ENCODE data around the gene APEX1.
"Not testable (repeated sequence)": the region's sequence is repeated elsewhere in the genome, so short reads cannot be mapped to it uniquely, and the experiment has no call there.

Gene APEX1

DNA sequence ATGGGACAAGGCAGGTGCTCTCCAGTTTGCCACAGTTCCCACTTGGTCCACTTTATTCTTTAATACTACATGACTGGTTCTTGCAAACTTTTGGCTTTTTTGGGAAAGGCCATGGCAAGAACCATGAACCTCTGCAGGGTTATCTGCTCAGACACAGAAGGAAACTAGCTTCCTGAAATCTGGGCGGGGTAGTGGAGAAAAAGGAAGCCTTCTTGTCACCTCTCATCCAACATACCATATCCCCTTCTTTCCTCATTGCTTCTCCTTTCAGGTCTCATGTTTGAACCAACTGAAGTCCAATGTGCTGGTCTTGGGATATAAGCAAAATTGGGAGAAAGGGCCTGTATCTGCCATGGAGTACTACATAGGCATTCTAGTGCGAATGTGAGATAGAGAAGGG is 13.6 kb upstream of the APEX1 start (continued):
- TF ChIP-seq, protein P1, sequence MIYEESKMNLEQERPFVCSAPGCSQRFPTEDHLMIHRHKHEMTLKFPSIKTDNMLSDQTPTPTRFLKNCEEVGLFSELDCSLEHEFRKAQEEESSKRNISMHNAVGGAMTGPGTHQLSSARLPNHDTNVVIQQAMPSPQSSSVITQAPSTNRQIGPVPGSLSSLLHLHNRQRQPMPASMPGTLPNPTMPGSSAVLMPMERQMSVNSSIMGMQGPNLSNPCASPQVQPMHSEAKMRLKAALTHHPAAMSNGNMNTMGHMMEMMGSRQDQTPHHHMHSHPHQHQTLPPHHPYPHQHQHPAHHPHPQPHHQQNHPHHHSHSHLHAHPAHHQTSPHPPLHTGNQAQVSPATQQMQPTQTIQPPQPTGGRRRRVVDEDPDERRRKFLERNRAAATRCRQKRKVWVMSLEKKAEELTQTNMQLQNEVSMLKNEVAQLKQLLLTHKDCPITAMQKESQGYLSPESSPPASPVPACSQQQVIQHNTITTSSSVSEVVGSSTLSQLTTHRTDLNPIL (CRISPR knock-in tag; IDR thresholded peaks at IDR 0.05; ENCODE audit: low read depth) = no peak
- TF ChIP-seq ZFP3 (CRISPR knock-in tag; IDR thresholded peaks at IDR 0.05) (no peak), BACH2 (CRISPR knock-in tag; IDR thresholded peaks at IDR 0.05; ENCODE audit: borderline replicate concordance) (no peak), ZNF70 (CRISPR knock-in tag; IDR thresholded peaks at IDR 0.05) (no peak)

DNA sequence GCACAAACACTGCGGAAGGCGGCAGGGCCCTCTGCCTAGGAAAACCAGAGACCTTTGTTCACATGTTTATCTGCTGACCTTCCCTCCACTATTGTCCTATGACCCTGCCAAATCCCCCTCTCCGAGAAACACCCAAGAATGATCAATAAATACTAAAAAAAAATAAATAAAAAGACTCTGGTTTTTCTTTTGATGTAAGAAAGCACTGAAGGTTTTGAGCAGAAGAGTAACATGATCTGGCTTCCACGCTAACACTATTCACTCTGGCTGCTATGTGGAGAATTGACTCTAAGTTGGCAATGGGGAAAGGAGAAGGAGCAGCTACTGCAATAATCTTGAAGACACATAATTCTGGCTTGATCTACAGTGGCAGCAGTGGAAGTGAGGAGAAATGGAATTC is 11.4 kb upstream of the APEX1 start:
- ATAC-seq = not testable (repeated sequence)

DNA sequence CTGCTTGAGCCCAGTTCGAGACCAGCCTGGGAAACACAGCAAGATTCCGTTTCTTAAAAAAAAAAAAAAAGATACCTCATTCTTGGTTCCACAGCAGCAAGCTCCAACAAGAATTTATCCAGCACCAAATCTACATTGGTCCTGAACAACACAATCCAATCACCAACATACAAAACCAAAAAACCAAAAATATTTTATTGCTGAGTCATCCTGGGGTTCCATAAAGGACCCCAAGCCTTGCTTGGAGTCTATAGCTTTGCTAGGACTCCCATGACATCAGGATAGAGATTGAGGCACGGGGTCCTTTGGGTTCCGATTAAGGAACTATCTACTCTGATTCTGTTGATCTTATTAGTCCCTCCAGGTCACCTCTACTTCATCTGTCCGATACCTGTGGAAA is 8.1 kb upstream of the APEX1 start:
- no peak for ATAC-seq
- TF ChIP-seq RARB (CRISPR knock-in tag; IDR thresholded peaks at IDR 0.05) (no peak), ZNF565 (CRISPR knock-in tag; conservative IDR thresholded peaks at IDR 0.05; ENCODE audit: low read depth) (no peak), ZC3H10 (CRISPR knock-in tag; IDR thresholded peaks at IDR 0.05) (no peak), PPARA (CRISPR knock-in tag; IDR thresholded peaks at IDR 0.05; ENCODE audit: borderline replicate concordance) (no peak), TCF4 (CRISPR knock-in tag; IDR thresholded peaks at IDR 0.05; ENCODE audit: borderline replicate concordance) (no peak), SNAI2 (CRISPR knock-in tag; IDR thresholded peaks at IDR 0.05) (no peak), TOX (CRISPR knock-in tag; IDR thresholded peaks at IDR 0.05; ENCODE audit: borderline replicate concordance) (no peak), ARNTL (CRISPR knock-in tag; IDR thresholded peaks at IDR 0.05; ENCODE audit: borderline replicate concordance, low read depth) (no peak), ZFP3 (CRISPR knock-in tag; IDR thresholded peaks at IDR 0.05) (no peak), ISL1 (CRISPR knock-in tag; IDR thresholded peaks at IDR 0.05) (no peak)
- TF ChIP-seq, protein P2, sequence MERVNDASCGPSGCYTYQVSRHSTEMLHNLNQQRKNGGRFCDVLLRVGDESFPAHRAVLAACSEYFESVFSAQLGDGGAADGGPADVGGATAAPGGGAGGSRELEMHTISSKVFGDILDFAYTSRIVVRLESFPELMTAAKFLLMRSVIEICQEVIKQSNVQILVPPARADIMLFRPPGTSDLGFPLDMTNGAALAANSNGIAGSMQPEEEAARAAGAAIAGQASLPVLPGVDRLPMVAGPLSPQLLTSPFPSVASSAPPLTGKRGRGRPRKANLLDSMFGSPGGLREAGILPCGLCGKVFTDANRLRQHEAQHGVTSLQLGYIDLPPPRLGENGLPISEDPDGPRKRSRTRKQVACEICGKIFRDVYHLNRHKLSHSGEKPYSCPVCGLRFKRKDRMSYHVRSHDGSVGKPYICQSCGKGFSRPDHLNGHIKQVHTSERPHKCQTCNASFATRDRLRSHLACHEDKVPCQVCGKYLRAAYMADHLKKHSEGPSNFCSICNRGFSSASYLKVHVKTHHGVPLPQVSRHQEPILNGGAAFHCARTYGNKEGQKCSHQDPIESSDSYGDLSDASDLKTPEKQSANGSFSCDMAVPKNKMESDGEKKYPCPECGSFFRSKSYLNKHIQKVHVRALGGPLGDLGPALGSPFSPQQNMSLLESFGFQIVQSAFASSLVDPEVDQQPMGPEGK (CRISPR knock-in tag; IDR thresholded peaks at IDR 0.05; ENCODE audit: borderline replicate concordance) = no peak
- TF ChIP-seq, protein P1 (CRISPR knock-in tag; IDR thresholded peaks at IDR 0.05; ENCODE audit: low read depth) = no peak
- TF ChIP-seq, protein P3, sequence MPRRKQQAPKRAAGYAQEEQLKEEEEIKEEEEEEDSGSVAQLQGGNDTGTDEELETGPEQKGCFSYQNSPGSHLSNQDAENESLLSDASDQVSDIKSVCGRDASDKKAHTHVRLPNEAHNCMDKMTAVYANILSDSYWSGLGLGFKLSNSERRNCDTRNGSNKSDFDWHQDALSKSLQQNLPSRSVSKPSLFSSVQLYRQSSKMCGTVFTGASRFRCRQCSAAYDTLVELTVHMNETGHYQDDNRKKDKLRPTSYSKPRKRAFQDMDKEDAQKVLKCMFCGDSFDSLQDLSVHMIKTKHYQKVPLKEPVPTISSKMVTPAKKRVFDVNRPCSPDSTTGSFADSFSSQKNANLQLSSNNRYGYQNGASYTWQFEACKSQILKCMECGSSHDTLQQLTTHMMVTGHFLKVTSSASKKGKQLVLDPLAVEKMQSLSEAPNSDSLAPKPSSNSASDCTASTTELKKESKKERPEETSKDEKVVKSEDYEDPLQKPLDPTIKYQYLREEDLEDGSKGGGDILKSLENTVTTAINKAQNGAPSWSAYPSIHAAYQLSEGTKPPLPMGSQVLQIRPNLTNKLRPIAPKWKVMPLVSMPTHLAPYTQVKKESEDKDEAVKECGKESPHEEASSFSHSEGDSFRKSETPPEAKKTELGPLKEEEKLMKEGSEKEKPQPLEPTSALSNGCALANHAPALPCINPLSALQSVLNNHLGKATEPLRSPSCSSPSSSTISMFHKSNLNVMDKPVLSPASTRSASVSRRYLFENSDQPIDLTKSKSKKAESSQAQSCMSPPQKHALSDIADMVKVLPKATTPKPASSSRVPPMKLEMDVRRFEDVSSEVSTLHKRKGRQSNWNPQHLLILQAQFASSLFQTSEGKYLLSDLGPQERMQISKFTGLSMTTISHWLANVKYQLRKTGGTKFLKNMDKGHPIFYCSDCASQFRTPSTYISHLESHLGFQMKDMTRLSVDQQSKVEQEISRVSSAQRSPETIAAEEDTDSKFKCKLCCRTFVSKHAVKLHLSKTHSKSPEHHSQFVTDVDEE (CRISPR knock-in tag; IDR thresholded peaks at IDR 0.05) = no peak
- TF ChIP-seq, protein P4, sequence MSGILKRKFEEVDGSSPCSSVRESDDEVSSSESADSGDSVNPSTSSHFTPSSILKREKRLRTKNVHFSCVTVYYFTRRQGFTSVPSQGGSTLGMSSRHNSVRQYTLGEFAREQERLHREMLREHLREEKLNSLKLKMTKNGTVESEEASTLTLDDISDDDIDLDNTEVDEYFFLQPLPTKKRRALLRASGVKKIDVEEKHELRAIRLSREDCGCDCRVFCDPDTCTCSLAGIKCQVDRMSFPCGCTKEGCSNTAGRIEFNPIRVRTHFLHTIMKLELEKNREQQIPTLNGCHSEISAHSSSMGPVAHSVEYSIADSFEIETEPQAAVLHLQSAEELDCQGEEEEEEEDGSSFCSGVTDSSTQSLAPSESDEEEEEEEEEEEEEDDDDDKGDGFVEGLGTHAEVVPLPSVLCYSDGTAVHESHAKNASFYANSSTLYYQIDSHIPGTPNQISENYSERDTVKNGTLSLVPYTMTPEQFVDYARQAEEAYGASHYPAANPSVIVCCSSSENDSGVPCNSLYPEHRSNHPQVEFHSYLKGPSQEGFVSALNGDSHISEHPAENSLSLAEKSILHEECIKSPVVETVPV (CRISPR knock-in tag; IDR thresholded peaks at IDR 0.05) = no peak
- TF ChIP-seq, protein P5, sequence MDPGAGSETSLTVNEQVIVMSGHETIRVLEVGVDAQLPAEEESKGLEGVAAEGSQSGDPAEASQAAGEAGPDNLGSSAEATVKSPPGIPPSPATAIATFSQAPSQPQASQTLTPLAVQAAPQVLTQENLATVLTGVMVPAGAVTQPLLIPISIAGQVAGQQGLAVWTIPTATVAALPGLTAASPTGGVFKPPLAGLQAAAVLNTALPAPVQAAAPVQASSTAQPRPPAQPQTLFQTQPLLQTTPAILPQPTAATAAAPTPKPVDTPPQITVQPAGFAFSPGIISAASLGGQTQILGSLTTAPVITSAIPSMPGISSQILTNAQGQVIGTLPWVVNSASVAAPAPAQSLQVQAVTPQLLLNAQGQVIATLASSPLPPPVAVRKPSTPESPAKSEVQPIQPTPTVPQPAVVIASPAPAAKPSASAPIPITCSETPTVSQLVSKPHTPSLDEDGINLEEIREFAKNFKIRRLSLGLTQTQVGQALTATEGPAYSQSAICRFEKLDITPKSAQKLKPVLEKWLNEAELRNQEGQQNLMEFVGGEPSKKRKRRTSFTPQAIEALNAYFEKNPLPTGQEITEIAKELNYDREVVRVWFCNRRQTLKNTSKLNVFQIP (CRISPR knock-in tag; IDR thresholded peaks at IDR 0.05; ENCODE audit: borderline replicate concordance, low read depth) = no peak

DNA sequence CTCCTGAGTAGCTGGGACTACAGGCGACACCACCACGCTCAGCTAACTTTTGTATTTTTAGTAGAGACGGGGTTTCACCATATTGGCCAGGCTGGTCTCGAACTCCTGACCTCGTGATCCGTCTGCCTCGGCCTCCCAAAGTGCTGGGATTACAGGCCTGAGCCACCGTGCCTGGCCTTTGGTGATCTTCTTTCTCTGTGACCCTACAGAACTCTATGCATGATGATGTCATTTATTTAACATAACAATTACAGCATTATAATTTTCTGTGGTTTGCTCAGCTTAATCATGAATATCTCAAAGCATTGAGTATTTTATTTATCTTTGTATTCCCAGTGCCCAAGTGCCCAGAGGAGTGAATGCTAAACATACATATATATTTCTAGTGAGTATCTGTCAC is 2.2 kb upstream of the APEX1 start:
- ATAC-seq = not testable (repeated sequence)

Measured in SK-N-SH treated with all-trans-retinoic acid at 6 μM for 48 hours (cell line).